Activated B cell treated with CpG ODN at 0.5 μM for 24 hours (primary cell): Measurements from ENCODE around the gene BCKDHA. TPM values are rescaled to one million over a fixed set of nuclear protein-coding genes. Genes with fewer than 3 reads are reported as not detected.
"Not testable (repeated sequence)": the region's sequence is repeated elsewhere in the genome, so short reads cannot be mapped to it uniquely, and the experiment has no call there.

ENCODE experiments used
- ATAC-seq: fragments of 200-7000 bp; cut with Tn5 transposase; one replicate; pipeline ENCODE4 v1.10.0; 2021; ENCODE audit warnings: low read depth, mild to moderate bottlenecking, moderate library complexity
- CTCF ChIA-PET: fragments of 350-600 bp; sonication (Branson Sonifier 250); formaldehyde crosslinking; loops from one replicate; lab custom pipeline; 2021; ENCODE audit warnings: antibody characterized with exemption; lab: Charles Lee
- POLR2A ChIA-PET: fragments of 350-600 bp; sonication (Branson Sonifier 250); formaldehyde crosslinking; loops from one replicate; lab custom pipeline; 2021; ENCODE audit warnings: antibody characterized with exemption; lab: Charles Lee
- DNase-seq: peaks from one replicate; pipeline ENCODE4 v3.0.0; 2022
- H3K27ac Mint-ChIP-seq: one replicate; pipeline ENCODE4 v1.8.0; 2020; ENCODE audit warnings: mixed read lengths
- H3K27me3 Mint-ChIP-seq: one replicate; pipeline ENCODE4 v1.8.0; 2021; ENCODE audit warnings: mixed read lengths
- H3K36me3 Mint-ChIP-seq: one replicate; pipeline ENCODE4 v1.8.0; 2021; ENCODE audit warnings: low read depth, mixed read lengths
- H3K4me1 Mint-ChIP-seq: one replicate; pipeline ENCODE4 v1.8.0; 2021; ENCODE audit warnings: mixed read lengths
- H3K4me3 Mint-ChIP-seq: one replicate; pipeline ENCODE4 v1.8.0; 2020; ENCODE audit warnings: mild to moderate bottlenecking, mixed read lengths
- H3K9me3 Mint-ChIP-seq: one replicate; pipeline ENCODE4 v1.8.0; 2020; ENCODE audit warnings: mixed read lengths
- intact Hi-C: fragments of 100-400 bp; cut with micrococcal nuclease; formaldehyde crosslinking; loops from one replicate; pipeline ENCODE4 v1.15.1; 2024
- total RNA-seq: library from RNA; stranded (reverse); gene quantifications from 2 replicates; pipeline ENCODE4 v1.2.3, GENCODE V29; 2022
- TF ChIP-seq, protein P1 (sequence below): fragments of 200-600 bp; IDR thresholded peaks from one replicate; pipeline ENCODE4 v1.8.0; 2022; ENCODE audit warnings: antibody characterized with exemption, mild to moderate bottlenecking

BCKDHA gene
- total RNA-seq, 1 donor from 2014 or later, result 22.2 TPM

DNA sequence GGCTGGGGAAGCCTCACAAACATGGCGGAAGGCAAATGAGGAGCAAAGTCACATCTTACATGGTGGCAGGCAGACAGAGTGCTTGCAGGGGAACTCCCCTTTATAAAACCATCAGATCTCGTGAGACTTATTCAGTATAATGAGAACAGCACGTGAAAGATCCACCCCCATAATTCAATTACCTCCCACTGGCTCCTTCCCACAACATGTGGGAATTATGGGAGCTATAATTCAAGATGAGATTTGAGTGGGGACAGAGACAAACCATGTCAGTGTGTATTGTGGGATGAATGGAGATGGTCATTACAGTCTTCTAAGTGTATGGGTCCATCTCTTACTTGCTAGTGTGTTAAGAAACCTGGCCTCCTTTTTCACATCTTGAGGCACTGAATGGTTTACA, 4.4 kb downstream of the BCKDHA start:
- Mint-ChIP-seq H3K4me1 (peaks cover 29% of the 10 kb centered on the region), H3K27ac (no peak overlapping the region), H3K4me3 (no peak overlapping the region), H3K36me3 (peaks cover 21% of the 10 kb centered on the region), H3K27me3 (no peaks in the 10 kb centered on the region), H3K9me3 (no peaks in the 10 kb centered on the region)
- intact Hi-C loops, result no loop called here
- ATAC-seq (no peak), DNase-seq (no peak)
- POLR2A ChIA-PET, result no interaction called here
- CTCF ChIA-PET, result no interaction called here
- TF ChIP-seq, protein P1, sequence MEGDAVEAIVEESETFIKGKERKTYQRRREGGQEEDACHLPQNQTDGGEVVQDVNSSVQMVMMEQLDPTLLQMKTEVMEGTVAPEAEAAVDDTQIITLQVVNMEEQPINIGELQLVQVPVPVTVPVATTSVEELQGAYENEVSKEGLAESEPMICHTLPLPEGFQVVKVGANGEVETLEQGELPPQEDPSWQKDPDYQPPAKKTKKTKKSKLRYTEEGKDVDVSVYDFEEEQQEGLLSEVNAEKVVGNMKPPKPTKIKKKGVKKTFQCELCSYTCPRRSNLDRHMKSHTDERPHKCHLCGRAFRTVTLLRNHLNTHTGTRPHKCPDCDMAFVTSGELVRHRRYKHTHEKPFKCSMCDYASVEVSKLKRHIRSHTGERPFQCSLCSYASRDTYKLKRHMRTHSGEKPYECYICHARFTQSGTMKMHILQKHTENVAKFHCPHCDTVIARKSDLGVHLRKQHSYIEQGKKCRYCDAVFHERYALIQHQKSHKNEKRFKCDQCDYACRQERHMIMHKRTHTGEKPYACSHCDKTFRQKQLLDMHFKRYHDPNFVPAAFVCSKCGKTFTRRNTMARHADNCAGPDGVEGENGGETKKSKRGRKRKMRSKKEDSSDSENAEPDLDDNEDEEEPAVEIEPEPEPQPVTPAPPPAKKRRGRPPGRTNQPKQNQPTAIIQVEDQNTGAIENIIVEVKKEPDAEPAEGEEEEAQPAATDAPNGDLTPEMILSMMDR, result no peak

GRCh38 chr19:41403181-41403970, 5.8 kb downstream of the BCKDHA start:
- ChIA-PET CTCF (no interaction called here), POLR2A (no interaction called here)
- Mint-ChIP-seq H3K4me3 (no peak overlapping the region), H3K27ac (no peak overlapping the region), H3K27me3 (no peaks in the 10 kb centered on the region), H3K36me3 (peaks cover 14% of the 10 kb centered on the region), H3K9me3 (no peaks in the 10 kb centered on the region), H3K4me1 (peaks cover 19% of the 10 kb centered on the region)
- ATAC-seq (no peak), DNase-seq (no peak)
- TF ChIP-seq, protein P1, result no peak
- intact Hi-C loops, result no loop called here

DNA sequence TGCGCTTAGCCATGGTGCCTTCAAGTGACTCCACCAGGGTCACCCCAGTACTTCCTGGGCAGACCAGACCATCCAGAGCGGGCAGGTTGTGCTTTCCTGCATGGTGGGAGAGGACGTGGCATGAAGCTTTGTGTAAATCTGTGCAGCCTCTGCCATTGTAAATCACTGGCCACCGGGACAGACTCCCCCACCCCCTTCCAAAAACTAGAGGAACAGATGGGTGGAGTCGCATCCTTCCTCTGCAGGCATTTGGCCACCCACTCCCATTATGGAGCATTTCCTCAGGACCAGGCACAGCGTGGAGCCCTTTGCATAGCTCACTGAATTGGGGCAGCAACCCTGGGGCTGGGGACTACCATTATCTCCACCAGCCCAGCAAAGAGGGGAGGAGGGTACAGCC, 8.2 kb downstream of the BCKDHA start:
- POLR2A ChIA-PET, result no interaction called here
- intact Hi-C loops, result no loop called here
- Mint-ChIP-seq H3K4me1 (peaks cover 17% of the 10 kb centered on the region), H3K9me3 (no peaks in the 10 kb centered on the region), H3K4me3 (no peak overlapping the region), H3K27ac (no peak overlapping the region), H3K27me3 (no peaks in the 10 kb centered on the region), H3K36me3 (peaks cover 21% of the 10 kb centered on the region)
- CTCF ChIA-PET, result no interaction called here
- ATAC-seq (no peak), DNase-seq (no peak)
- TF ChIP-seq, protein P1, result no peak

GRCh38 chr19:41407271-41407670, 9.7 kb downstream of the BCKDHA start:
- Mint-ChIP-seq H3K4me1 (peaks cover 17% of the 10 kb centered on the region), H3K36me3 (peaks cover 22% of the 10 kb centered on the region), H3K9me3 (no peaks in the 10 kb centered on the region), H3K4me3 (no peak overlapping the region), H3K27me3 (no peaks in the 10 kb centered on the region), H3K27ac (no peak overlapping the region)
- intact Hi-C loops, result no loop called here
- ATAC-seq (no peak), DNase-seq (no peak)
- TF ChIP-seq, protein P1, result no peak
- POLR2A ChIA-PET, result interaction anchor here (0.7 to 1.1 kb wide), 2 partner anchors 11 to 12 kb away, joined by 3 read pairs; no protein-coding TSS in a partner anchor
- CTCF ChIA-PET, result no interaction called here

DNA sequence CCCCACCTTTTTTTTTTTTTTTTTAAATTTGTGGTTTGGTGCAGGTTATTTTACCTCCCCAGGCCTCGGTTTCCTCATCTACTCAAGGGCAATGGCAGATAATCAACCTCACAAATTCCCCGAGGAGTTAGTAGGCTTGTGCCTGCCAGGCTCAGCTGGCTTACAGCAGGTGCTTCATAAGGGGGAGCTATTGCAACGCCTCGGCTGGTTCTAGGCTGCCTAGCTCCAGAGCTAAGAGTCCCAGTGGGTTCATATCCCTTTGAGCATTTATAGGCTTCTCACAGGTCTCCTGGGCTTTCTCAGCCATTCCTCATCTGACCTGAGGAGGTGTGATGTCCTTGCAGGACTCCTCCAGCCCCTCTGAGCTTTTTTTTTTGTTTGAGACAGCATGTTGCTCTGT, 10.6 kb downstream of the BCKDHA start:
- ChIA-PET CTCF (interaction anchor here (0.6 kb wide), 2 partner anchors 155 to 428 kb away, joined by 3 to 5 read pairs; no protein-coding TSS in a partner anchor), POLR2A (interaction anchor here (0.6 to 1.2 kb wide), 2 partner anchors 15 to 43 kb away, joined by 3 to 5 read pairs; no protein-coding TSS in a partner anchor)
- H3K4me3 Mint-ChIP-seq, result no peak overlapping the region
- peaks cover 17% of the 10 kb centered on the region for H3K4me1 Mint-ChIP-seq
- intact Hi-C loops, result no loop called here
- peaks cover 22% of the 10 kb centered on the region for H3K36me3 Mint-ChIP-seq
- ATAC-seq, result no peak
- TF ChIP-seq, protein P1, result no peak
- no peak overlapping the region for H3K27ac Mint-ChIP-seq
- no peak for DNase-seq
- no peaks in the 10 kb centered on the region for H3K9me3 Mint-ChIP-seq
- H3K27me3 Mint-ChIP-seq, result no peaks in the 10 kb centered on the region

DNA sequence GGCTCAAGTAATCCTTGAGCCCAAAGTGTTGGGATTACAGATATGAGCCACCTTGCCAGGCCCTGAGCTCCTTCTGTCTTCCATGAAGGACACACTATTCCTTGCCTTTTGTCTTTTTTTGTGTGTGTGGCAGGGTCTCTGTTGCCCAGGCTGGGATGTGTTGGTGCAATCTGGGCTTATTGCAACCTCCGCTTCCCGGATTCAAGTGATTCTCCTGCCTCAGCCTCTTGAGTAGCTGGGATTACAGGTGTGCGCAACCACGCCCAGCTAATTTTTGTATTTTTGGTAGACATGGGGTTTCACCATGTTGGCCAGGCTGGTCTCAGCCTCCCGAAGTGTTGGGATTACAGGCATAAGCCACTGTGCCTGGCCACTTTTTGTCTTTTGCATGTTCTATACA, 11.2 kb downstream of the BCKDHA start:
- H3K27me3 Mint-ChIP-seq, H3K9me3 Mint-ChIP-seq, H3K27ac Mint-ChIP-seq, DNase-seq, ATAC-seq, intact Hi-C loops, H3K4me3 Mint-ChIP-seq: not testable (repeated sequence)
- H3K4me1 Mint-ChIP-seq, result peaks cover 17% of the 10 kb centered on the region
- CTCF ChIA-PET, result interaction anchor here (0.6 kb wide), 1 partner anchor 30 kb away, joined by 4 read pairs; no protein-coding TSS in a partner anchor
- POLR2A ChIA-PET, result interaction anchor here (1.2 kb wide), 1 partner anchor 44 kb away, joined by 3 read pairs; no protein-coding TSS in a partner anchor
- peaks cover 26% of the 10 kb centered on the region for H3K36me3 Mint-ChIP-seq
